ENCODE results near the gene ZNF783. TPM values are rescaled to one million over a fixed set of nuclear protein-coding genes. Genes with fewer than 3 reads are reported as not detected.
"Not testable (repeated sequence)": the region's sequence is repeated elsewhere in the genome, so short reads cannot be mapped to it uniquely, and the experiment has no call there.

Gene ZNF783
- total RNA-seq, 1 experiment from 2014 or later, result 3.2 TPM

DNA sequence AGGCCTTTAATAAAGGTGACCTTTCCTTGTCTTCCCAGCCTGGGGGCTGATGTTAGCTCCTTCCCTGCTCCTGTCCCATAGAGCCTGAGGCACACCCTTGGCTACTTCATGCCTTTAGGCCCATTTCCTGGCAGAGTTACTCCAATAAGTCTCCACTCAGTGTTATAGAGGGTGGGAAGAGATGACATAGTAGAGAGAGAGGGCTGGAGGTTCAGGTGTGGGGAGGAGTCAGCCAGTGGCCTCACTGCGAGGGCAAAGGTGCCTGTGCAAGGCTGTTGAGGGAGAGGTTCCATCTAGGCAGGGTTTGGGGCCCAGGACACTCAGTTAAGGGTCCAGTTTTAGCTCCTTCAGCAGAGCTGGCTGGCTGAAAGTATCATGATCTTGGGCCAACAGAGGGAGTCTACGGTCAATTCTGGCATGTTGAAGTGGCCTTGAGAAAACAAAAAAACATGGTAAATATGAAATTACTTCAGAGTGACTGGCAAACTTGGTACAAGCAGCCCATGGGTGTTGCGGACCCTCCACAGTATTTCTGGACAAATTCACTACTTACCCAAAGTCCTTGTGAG lies 67.9 kb downstream of the ZNF783 start:
- DNase-seq, result no peak
- Histone ChIP-seq H3K27me3 (ENCODE audit: control insufficient read depth, insufficient read depth, low read length) (no peaks in the 10 kb centered on the region), H3K4me3 (ENCODE audit: insufficient read depth, low read depth, low read length) (no peak overlapping the region), H3K36me3 (replicated peaks; ENCODE audit: control insufficient read depth, insufficient read depth, low read length) (no peaks in the 10 kb centered on the region)

DNA sequence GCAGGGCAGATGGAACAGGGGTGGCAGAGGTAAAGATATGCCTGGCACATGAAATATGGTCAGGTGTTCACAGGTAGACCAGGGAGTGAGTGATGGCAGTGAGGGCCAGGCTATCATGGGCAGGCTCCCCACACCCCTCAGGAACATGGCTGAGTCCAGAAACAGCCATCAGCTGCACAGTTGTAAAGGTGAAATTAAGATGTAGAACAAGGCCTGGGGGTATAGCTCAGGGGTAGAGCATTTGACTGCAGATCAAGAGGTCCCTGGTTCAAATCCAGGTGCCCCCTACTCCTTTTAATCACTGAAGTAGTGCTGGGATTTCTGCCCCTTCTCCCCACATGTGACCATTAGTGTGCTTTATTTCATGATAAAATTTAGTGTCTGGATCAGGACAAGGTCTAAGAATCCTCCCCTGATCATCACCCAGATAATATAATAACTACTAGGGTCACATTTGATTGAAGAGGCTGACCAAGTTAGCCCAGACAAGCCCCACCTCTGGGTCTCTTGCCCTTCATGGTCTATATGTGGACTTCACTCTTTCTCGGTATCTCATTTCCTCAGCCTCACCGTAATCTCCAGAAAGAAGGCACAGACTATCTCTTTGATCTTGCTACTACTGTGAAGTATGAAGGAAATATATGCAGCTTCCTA lies 69.0 kb downstream of the ZNF783 start:
- no peak overlapping the region for H3K4me3 ChIP-seq (ENCODE audit: insufficient read depth, low read depth, low read length)
- peak; percentile 27 for DNase-seq
- H3K36me3 ChIP-seq (replicated peaks; ENCODE audit: control insufficient read depth, insufficient read depth, low read length), result no peaks in the 10 kb centered on the region

DNA sequence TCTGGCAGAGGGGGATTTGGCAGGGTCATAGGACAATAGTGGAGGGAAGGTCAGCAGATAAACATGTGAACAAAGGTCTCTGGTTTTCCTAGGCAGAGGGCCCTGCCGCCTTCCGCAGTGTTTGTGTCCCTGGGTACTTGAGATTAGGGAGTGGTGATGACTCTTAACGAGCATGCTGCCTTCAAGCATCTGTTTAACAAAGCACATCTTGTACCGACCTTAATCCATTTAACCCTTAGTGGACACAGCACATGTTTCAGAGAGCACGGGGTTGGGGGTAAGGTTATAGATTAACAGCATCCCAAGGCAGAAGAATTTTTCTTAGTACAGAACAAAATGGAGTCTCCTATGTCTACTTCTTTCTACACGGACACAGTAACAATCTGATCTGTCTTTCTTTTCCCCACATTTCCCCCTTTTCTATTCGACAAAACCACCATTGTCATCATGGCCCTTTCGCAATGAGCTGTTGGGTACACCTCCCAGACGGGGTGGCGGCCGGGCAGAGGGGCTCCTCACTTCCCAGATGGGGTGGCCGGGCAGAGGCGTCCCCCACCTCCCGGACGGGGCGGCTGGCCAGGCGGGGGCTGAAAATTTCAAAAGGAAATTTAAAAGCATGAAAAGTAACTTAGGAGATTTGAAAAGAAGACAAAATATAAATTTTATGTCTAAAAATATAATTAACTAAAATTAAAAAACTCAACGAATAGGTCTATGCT lies 70.8 kb downstream of the ZNF783 start:
- H3K27me3 ChIP-seq (ENCODE audit: control insufficient read depth, insufficient read depth, low read length); H3K4me3 ChIP-seq (ENCODE audit: insufficient read depth, low read depth, low read length); DNase-seq; H3K36me3 ChIP-seq (replicated peaks; ENCODE audit: control insufficient read depth, insufficient read depth, low read length): not testable (repeated sequence)

More for the DNA sequence above, 69.0 kb downstream of the ZNF783 start:
- no peaks in the 10 kb centered on the region for H3K27me3 ChIP-seq (ENCODE audit: control insufficient read depth, insufficient read depth, low read length)

DNA sequence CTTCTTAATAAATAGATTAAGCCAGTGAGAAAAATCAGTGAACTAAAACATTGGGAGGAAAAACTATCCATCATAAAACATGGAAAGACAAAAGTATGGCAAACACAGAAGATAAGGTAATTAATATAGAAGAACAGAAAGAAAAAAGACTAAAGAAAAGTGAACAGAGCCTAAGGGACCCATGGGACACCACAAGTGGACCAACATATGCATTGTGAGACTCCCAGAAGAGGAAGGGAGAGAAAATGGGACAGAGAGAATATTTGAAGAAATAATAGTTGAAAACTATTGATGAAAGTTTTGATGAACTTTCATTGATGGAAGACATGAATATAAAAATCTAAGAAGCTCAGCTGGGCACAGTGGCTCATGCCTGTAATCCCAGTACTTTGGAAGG lies 71.3 kb downstream of the ZNF783 start:
- no peak overlapping the region for H3K4me3 ChIP-seq (ENCODE audit: insufficient read depth, low read depth, low read length)
- no peak for DNase-seq
- H3K36me3 ChIP-seq (replicated peaks; ENCODE audit: control insufficient read depth, insufficient read depth, low read length), result no peaks in the 10 kb centered on the region
- H3K27me3 ChIP-seq (ENCODE audit: control insufficient read depth, insufficient read depth, low read length), result no peaks in the 10 kb centered on the region

DNA sequence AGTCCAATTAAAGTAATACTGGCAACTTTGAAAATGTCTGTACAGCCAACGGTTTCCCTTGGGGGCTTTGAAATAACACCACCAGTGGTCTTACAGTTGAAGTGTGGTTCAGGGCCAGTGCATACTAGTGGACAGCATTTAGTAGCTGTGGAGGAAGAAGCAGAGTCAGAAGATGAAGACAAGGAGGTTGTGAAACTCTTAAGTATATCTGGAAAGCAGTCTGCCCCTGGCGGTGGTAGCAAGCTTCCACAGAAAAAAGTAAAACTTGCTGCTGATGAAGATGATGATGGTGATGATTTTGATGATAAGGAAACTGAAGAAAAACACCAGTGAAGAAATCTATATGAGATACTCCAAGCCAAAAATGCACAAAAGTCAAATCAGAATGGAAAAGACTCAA lies 72.2 kb downstream of the ZNF783 start:
- Histone ChIP-seq H3K4me3 (ENCODE audit: insufficient read depth, low read depth, low read length) (no peak overlapping the region), H3K36me3 (replicated peaks; ENCODE audit: control insufficient read depth, insufficient read depth, low read length) (no peaks in the 10 kb centered on the region), H3K27me3 (ENCODE audit: control insufficient read depth, insufficient read depth, low read length) (no peaks in the 10 kb centered on the region)
- DNase-seq, result no peak

Other genes with a start within 250 kb of the ZNF783 start
- 286 and 335 TPM in 2 replicates for gene PDIA4, start 233.7 kb upstream of the ZNF783 start, total RNA-seq (2014; rRNA removed; shearing (Covaris generic))
- gene ZNF786, start 171.5 kb upstream of the ZNF783 start, total RNA-seq (2014; rRNA removed; shearing (Covaris generic)), result 6.4 and 7.5 TPM in 2 replicates
- gene ZNF425, start 135.9 kb upstream of the ZNF783 start, total RNA-seq (2014; rRNA removed; shearing (Covaris generic)), result 3.0 and 4.6 TPM in 2 replicates
- gene ZNF398, start 114.7 kb upstream of the ZNF783 start, total RNA-seq (2014; rRNA removed; shearing (Covaris generic)), result 43.0 and 55.2 TPM in 2 replicates
- 32.8 and 34.1 TPM in 2 replicates for gene ZNF282, start 66.7 kb upstream of the ZNF783 start, total RNA-seq (2014; rRNA removed; shearing (Covaris generic))
- 9.7 and 10.7 TPM in 2 replicates for gene ZNF212, start 22.5 kb upstream of the ZNF783 start, total RNA-seq (2014; rRNA removed; shearing (Covaris generic))
- 9.0 and 12.1 TPM in 2 replicates for gene ZNF777, start 198.9 kb downstream of the ZNF783 start, total RNA-seq (2014; rRNA removed; shearing (Covaris generic))
- 19.4 and 19.9 TPM in 2 replicates for gene ZNF746, start 235.6 kb downstream of the ZNF783 start, total RNA-seq (2014; rRNA removed; shearing (Covaris generic))